GM18909 (cell line): ENCODE results near the gene TMX3.

Experiments
- ATAC-seq: cut with Tn5 transposase; IDR thresholded peaks from one replicate; pipeline ENCODE4 v1.9.1; 2021; ENCODE audit warnings: mild to moderate bottlenecking; ENCODE audit not compliant: unreplicated experiment, poor library complexity

The TMX3 gene

GRCh38 chr18:68714712-68715496, at the start of gene TMX3:
TSS of gene TMX3 (minus strand) at chr18:68715108. CDS start at chr18:68714981, 127 bp downstream.
- ATAC-seq: peak; percentile 96

- ATAC-seq: no peak
Measured at GRCh38 chr18:68764016-68764415, 49.1 kb upstream of the TMX3 start.

GRCh38 chr18:68763083-68763482, 48.2 kb upstream of the TMX3 start:
- no peak for ATAC-seq

GRCh38 chr18:68759308-68759707, 44.4 kb upstream of the TMX3 start:
- no peak for ATAC-seq

GRCh38 chr18:68757126-68757525, 42.2 kb upstream of the TMX3 start:
- no peak for ATAC-seq

GRCh38 chr18:68742206-68742605, 27.3 kb upstream of the TMX3 start:
- no peak for ATAC-seq

GRCh38 chr18:68740966-68741365, 26.1 kb upstream of the TMX3 start:
- ATAC-seq: no peak

GRCh38 chr18:68739462-68739861, 24.6 kb upstream of the TMX3 start:
- no peak for ATAC-seq

- ATAC-seq: no peak
Measured at GRCh38 chr18:68738564-68738963, 23.7 kb upstream of the TMX3 start.

GRCh38 chr18:68735483-68736343, 20.8 kb upstream of the TMX3 start:
- ATAC-seq: peak; percentile 89

GRCh38 chr18:68734308-68734707, 19.4 kb upstream of the TMX3 start:
- no peak for ATAC-seq

- no peak for ATAC-seq
Measured at GRCh38 chr18:68733707-68734106, 18.8 kb upstream of the TMX3 start.

- no peak for ATAC-seq
Measured at GRCh38 chr18:68728081-68728700, 13.3 kb upstream of the TMX3 start.

- no peak for ATAC-seq
Measured at GRCh38 chr18:68727506-68727905, 12.6 kb upstream of the TMX3 start.

- ATAC-seq: no peak
Measured at GRCh38 chr18:68725346-68725745, 10.4 kb upstream of the TMX3 start.

- ATAC-seq: no peak
Measured at GRCh38 chr18:68724021-68724420, 9.1 kb upstream of the TMX3 start.

- no peak for ATAC-seq
Measured at GRCh38 chr18:68723539-68723938, 8.6 kb upstream of the TMX3 start.

- no peak for ATAC-seq
Measured at GRCh38 chr18:68722821-68723220, 7.9 kb upstream of the TMX3 start.

- peak; percentile 91 for ATAC-seq
Measured at GRCh38 chr18:68721681-68722583, 7.0 kb upstream of the TMX3 start.

- ATAC-seq: peak; percentile 18
Measured at GRCh38 chr18:68714366-68714711, 569 bp downstream of the TMX3 start.
